Renal pelvis (tissue), 4 donors: ENCODE measurements around the gene SAMD1. TPM values are rescaled to one million over a fixed set of nuclear protein-coding genes. Genes with fewer than 3 reads are reported as not detected.

Experiments
- DNase-seq: peaks from one replicate; pipeline ENCODE4 v3.0.0-alpha.2; 2013
- polyA plus RNA-seq, 3 donors: library from polyadenylated mRNA; unstranded; fragments of 120-200 nt; gene quantifications; one replicate each; pipeline ENCODE4 v1.2.1, GENCODE V29; 2013; ENCODE audit not compliant: insufficient read length in 3 of 3

Gene SAMD1
- polyA plus RNA-seq, 3 donors: 38.3 to 61.6 (median 47.8) TPM

DNA sequence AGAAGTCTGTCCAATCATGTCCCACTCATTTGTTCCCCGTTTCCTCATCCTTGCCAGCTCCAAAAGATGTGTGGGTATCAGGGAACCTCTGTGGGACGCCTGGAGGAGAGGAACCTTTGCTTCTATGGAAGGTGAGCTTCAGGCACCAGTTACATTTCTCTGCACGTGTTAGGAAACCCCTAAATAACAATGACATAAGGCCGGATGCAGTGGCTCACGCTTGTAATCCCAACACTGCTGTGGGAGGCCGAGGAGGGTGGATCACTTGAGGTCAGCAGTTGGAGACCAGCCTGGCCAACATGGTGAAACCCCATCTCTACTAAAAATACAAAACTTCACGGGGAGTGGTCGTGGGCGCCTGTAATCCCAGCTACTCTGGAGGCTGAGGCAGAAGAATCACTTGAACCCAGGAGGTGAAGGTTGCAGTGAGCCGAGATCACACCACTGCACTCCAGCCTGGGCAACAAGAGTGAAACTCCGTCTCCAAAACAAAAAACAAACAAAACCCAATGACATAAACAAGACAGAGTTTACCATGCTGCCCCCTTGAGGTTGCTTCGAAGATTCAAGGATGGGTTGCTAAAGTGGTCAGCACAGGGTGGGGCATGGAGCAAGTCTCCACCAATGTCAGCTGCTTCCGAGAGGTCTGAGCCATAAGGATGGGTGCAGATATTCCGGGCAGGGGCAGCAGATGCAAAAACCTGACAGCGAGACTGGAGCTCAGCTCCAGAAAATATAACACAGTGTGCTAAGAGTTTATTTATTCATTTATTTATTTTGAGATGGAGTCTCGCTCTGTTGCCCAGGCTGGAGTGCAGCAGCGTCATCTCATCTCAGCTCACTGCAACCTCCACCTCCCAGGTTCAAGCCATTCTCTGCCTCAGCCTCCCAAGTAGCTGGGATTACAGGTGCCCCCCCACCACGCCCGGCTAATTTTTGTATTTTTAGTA is 47.6 kb downstream of the SAMD1 start:
- DNase-seq: peak; percentile 85

DNA sequence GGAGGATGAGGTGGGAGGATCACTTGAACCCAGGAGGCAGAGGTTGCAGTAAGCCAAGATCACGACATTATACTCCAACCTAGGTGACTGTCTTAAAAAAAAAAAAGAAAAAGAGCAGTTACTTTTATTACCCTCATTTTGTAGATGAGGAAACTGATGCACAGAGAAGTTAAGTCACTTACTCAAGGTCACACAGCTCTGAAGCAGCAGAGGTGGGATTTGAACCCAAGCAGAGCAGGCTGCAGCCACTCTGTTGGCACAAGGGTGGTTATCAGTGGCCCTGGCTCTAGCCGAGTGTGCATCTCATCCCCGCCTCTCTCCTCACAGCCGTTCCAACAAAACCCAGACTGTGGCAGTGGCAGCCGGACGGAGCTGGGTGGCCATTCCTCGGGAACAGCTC is 51.4 kb downstream of the SAMD1 start:
- no peak for DNase-seq

Other genes with a start within 250 kb of the SAMD1 start
- gene NANOS3, start 213.6 kb downstream of the SAMD1 start, polyA plus RNA-seq: 1 to 10 TPM; 1.6 to 2.5 (median 1.6) TPM
- gene BRME1, start 184.6 kb downstream of the SAMD1 start, polyA plus RNA-seq: 1 to 10 TPM; 6.3 to 9.9 (median 7.1) TPM
- gene CC2D1A, start 184.6 kb downstream of the SAMD1 start, polyA plus RNA-seq: 10 to 100 TPM; 27.6 to 37.7 (median 34.7) TPM
- 1 to 10 TPM in 2 of 3 donors, under 1 TPM in 1; 0.97 to 1.5 (median 1.4) TPM for gene PODNL1, start 152.3 kb downstream of the SAMD1 start, polyA plus RNA-seq
- 10 to 100 TPM; 37.6 to 45.2 (median 40.6) TPM for gene DCAF15, start 138.2 kb downstream of the SAMD1 start, polyA plus RNA-seq
- gene RFX1, start 84.4 kb downstream of the SAMD1 start, polyA plus RNA-seq: 10 to 100 TPM; 14.5 to 17.0 (median 15.3) TPM
- gene RLN3, start 62.6 kb downstream of the SAMD1 start, polyA plus RNA-seq: not detected
- gene IL27RA, start 59.0 kb downstream of the SAMD1 start, polyA plus RNA-seq: 1 to 10 TPM; 6.5 to 7.6 (median 6.5) TPM
- gene PALM3, start 28.7 kb downstream of the SAMD1 start, polyA plus RNA-seq: 10 to 100 TPM; 22.7 to 30.3 (median 23.0) TPM
- 1 to 10 TPM; 7.9 to 8.7 (median 8.2) TPM for gene MISP3, start 18.0 kb downstream of the SAMD1 start, polyA plus RNA-seq
- under 1 TPM in 1 of 3 donors, not detected in 2; 0.10 TPM for gene C19orf67, start 5.0 kb downstream of the SAMD1 start, polyA plus RNA-seq
- gene PRKACA, start 27.0 kb upstream of the SAMD1 start, polyA plus RNA-seq: 100 to 1,000 TPM in 1 of 3 donors, 10 to 100 TPM in 2; 80.0 to 103 (median 87.6) TPM
- gene ASF1B, start 45.8 kb upstream of the SAMD1 start, polyA plus RNA-seq: 10 to 100 TPM; 17.0 to 22.4 (median 20.3) TPM
- gene ADGRL1, start 115.4 kb upstream of the SAMD1 start, polyA plus RNA-seq: 10 to 100 TPM; 41.5 to 51.7 (median 45.3) TPM